Measurements from ENCODE around the gene CGAS.
"Not testable (repeated sequence)": the region's sequence is repeated elsewhere in the genome, so short reads cannot be mapped to it uniquely, and the experiment has no call there.

The CGAS gene

GRCh38 chr6:73389854-73390253 is 62.2 kb downstream of the CGAS start:
- TF ChIP-seq CTCF (conservative IDR thresholded peaks at IDR 0.05; ENCODE audit: low read depth, low read length), result no peak
- no peak for DNase-seq (ENCODE audit: low read depth)
- H3K4me3 ChIP-seq (ENCODE audit: low read depth, low read length), result no peak overlapping the region

- peak overlapping the region; percentile 60 for H3K4me3 ChIP-seq (ENCODE audit: low read depth, low read length)
- DNase-seq (ENCODE audit: low read depth), result peak; percentile 67
- TF ChIP-seq CTCF (conservative IDR thresholded peaks at IDR 0.05; ENCODE audit: low read depth, low read length), result peak; percentile 89
Measured at GRCh38 chr6:73388800-73389512, 63.1 kb downstream of the CGAS start.

DNA sequence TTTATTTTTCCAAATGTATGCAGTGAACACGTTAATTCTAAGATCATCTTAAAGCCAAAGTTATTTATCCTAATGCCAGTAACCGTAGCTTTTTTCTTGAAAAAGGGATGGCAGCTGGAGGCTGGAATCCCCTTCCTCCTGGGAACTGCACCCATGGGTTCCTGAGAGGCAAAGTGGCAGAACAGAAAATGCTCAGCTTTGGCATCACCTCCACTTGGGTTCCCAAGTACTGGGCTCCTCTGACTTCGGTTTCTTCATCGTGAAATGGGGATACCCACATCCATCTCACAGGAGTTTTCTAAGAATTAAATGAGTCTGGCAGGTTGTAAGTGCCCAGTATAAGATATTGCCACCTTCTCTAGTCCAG is 63.7 kb downstream of the CGAS start:
- no peak for DNase-seq (ENCODE audit: low read depth)
- no peak for TF ChIP-seq CTCF (conservative IDR thresholded peaks at IDR 0.05; ENCODE audit: low read depth, low read length)
- peak overlapping the region; percentile 60 for H3K4me3 ChIP-seq (ENCODE audit: low read depth, low read length)

GRCh38 chr6:73382462-73383113 is 69.5 kb downstream of the CGAS start:
- no peak for TF ChIP-seq CTCF (conservative IDR thresholded peaks at IDR 0.05; ENCODE audit: low read depth, low read length)
- peak; percentile 9 for DNase-seq (ENCODE audit: low read depth)

GRCh38 chr6:73381531-73381930 is 70.6 kb downstream of the CGAS start:
- DNase-seq (ENCODE audit: low read depth); H3K4me3 ChIP-seq (ENCODE audit: low read depth, low read length): not testable (repeated sequence)

More at GRCh38 chr6:73382462-73383113, 69.5 kb downstream of the CGAS start:
- no peak overlapping the region for H3K4me3 ChIP-seq (ENCODE audit: low read depth, low read length)

GRCh38 chr6:73377225-73377624 is 74.9 kb downstream of the CGAS start:
- no peak for TF ChIP-seq CTCF (conservative IDR thresholded peaks at IDR 0.05; ENCODE audit: low read depth, low read length)
- no peak for DNase-seq (ENCODE audit: low read depth)
- no peak overlapping the region for H3K4me3 ChIP-seq (ENCODE audit: low read depth, low read length)

DNA sequence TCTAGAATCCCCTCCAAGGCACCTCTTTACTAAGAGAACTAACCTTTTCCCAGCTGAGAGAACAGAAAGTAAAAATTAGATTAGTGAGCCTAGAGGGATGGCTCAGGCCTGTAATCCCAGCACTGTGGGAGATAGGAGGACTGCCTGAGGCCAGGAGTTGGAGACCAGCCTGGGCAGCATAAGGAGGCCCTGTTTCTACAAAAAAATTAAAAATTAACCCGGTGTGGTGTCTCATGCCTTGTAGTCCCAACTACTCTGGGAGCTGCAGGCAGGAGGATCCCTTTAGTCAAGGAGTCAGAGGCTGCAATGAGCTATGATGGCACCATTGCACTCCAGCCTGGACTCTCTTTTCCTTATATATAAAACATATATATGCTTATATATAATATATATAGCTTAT is 76.9 kb downstream of the CGAS start:
- TF ChIP-seq CTCF (conservative IDR thresholded peaks at IDR 0.05; ENCODE audit: low read depth, low read length), result no peak
- no peak overlapping the region for H3K4me3 ChIP-seq (ENCODE audit: low read depth, low read length)
- DNase-seq (ENCODE audit: low read depth), result no peak

Data from choroid plexus epithelial cell (primary cell).